H9 (cell line): ENCODE results near the gene NOXA1. TPM values are rescaled to one million over a fixed set of nuclear protein-coding genes. Genes with fewer than 3 reads are reported as not detected.

Experiments used
- DNase-seq: peaks from one replicate; pipeline ENCODE4 v3.0.0-alpha.2; 2017
- H2AFZ ChIP-seq: one replicate; pipeline ENCODE4 v1.6.1; 2013; ENCODE audit warnings: mild to moderate bottlenecking, low read length, control low read depth, moderate library complexity
- H2AK5ac ChIP-seq: 2 replicates; pipeline ENCODE4 v1.6.1; 2013; ENCODE audit warnings: low read length, control low read depth, mixed read lengths; ENCODE audit not compliant: insufficient read length
- H2BK120ac ChIP-seq: one replicate; pipeline ENCODE4 v1.6.1; 2013; ENCODE audit warnings: low read depth, mild to moderate bottlenecking, low read length, control low read depth, inconsistent platforms; ENCODE audit not compliant: poor library complexity, severe bottlenecking
- H2BK12ac ChIP-seq: 2 replicates; pipeline ENCODE4 v1.6.1; 2013; ENCODE audit warnings: low read length, control low read depth, mixed read lengths, low read depth; ENCODE audit not compliant: insufficient read length
- H2BK15ac ChIP-seq: 2 replicates; pipeline ENCODE4 v1.6.1; 2013; ENCODE audit warnings: low read depth, low read length, control low read depth
- H2BK20ac ChIP-seq: one replicate; pipeline ENCODE4 v1.6.1; 2013; ENCODE audit warnings: low read depth, mild to moderate bottlenecking, low read length, control low read depth, inconsistent platforms; ENCODE audit not compliant: poor library complexity, severe bottlenecking
- H2BK5ac ChIP-seq: 2 replicates; pipeline ENCODE4 v1.6.1; 2013; ENCODE audit warnings: low read length, control low read depth, mixed read lengths; ENCODE audit not compliant: insufficient read length
- H3K14ac ChIP-seq: 2 replicates; pipeline ENCODE4 v1.6.1; 2013; ENCODE audit warnings: low read length, control low read depth; ENCODE audit not compliant: insufficient read depth
- H3K18ac ChIP-seq: 2 replicates; pipeline ENCODE4 v1.6.1; 2013; ENCODE audit warnings: low read depth, mild to moderate bottlenecking, mixed read lengths, low read length, control low read depth; ENCODE audit not compliant: insufficient read length
- H3K23ac ChIP-seq: 2 replicates; pipeline ENCODE4 v1.6.1; 2013; ENCODE audit warnings: low read length, control low read depth, mixed read lengths, low read depth; ENCODE audit not compliant: insufficient read length
- H3K23me2 ChIP-seq: 2 replicates; pipeline ENCODE4 v1.6.1; 2013; ENCODE audit warnings: low read depth, mild to moderate bottlenecking, mixed read lengths, low read length, control low read depth; ENCODE audit not compliant: insufficient read length, poor library complexity, severe bottlenecking
- H3K27ac ChIP-seq: 2 replicates; pipeline ENCODE4 v1.5.1; 2013; ENCODE audit warnings: low read length, control low read depth, mixed read lengths, low read depth; ENCODE audit not compliant: insufficient read length
- H3K27me3 ChIP-seq: 2 replicates; pipeline ENCODE4 v1.6.1; 2013; ENCODE audit warnings: low read length, control low read depth, inconsistent platforms; ENCODE audit not compliant: insufficient read depth
- H3K4ac ChIP-seq: 2 replicates; pipeline ENCODE4 v1.6.1; 2013; ENCODE audit warnings: low read depth, mild to moderate bottlenecking, control low read depth, inconsistent platforms, low read length, moderate library complexity
- H3K4me1 ChIP-seq: 2 replicates; pipeline ENCODE4 v1.6.1; 2013; ENCODE audit warnings: low read length, control low read depth, inconsistent platforms; ENCODE audit not compliant: insufficient read depth
- H3K4me2 ChIP-seq: 2 replicates; pipeline ENCODE4 v1.6.1; 2013; ENCODE audit warnings: low read length, control low read depth, mixed read lengths; ENCODE audit not compliant: insufficient read length, insufficient read depth
- H3K56ac ChIP-seq: 2 replicates; pipeline ENCODE4 v1.6.1; 2013; ENCODE audit warnings: low read depth, mild to moderate bottlenecking, mixed read lengths, low read length, control low read depth; ENCODE audit not compliant: insufficient read length
- H3K79me1 ChIP-seq: 2 replicates; pipeline ENCODE4 v1.6.1; 2013; ENCODE audit warnings: low read depth, mild to moderate bottlenecking, moderate library complexity, low read length, control low read depth, inconsistent platforms; ENCODE audit not compliant: insufficient read depth, poor library complexity, severe bottlenecking
- H3K79me2 ChIP-seq: 2 replicates; pipeline ENCODE4 v1.6.1; 2013; ENCODE audit warnings: low read length, control low read depth, inconsistent platforms; ENCODE audit not compliant: insufficient read depth
- H3K9ac ChIP-seq: 2 replicates; pipeline ENCODE4 v1.6.1; 2013; ENCODE audit warnings: low read length, control low read depth, mixed read lengths; ENCODE audit not compliant: insufficient read length; ENCODE audit errors: extremely low read depth
- H3K9me3 ChIP-seq: one replicate; pipeline ENCODE4 v1.6.1; 2013; ENCODE audit warnings: low read depth, low read length, inconsistent platforms; ENCODE audit not compliant: control insufficient read depth
- H3T11ph ChIP-seq: one replicate; pipeline ENCODE4 v1.6.1; 2013; ENCODE audit warnings: mild to moderate bottlenecking, low read length, control low read depth, inconsistent platforms
- H4K20me1 ChIP-seq: one replicate; pipeline ENCODE4 v1.6.1; 2013; ENCODE audit not compliant: control insufficient read depth, insufficient read length, insufficient read depth
- H4K5ac ChIP-seq: 2 replicates; pipeline ENCODE4 v1.6.1; 2013; ENCODE audit warnings: low read depth, mild to moderate bottlenecking, mixed read lengths, low read length, control low read depth; ENCODE audit not compliant: insufficient read length
- H4K8ac ChIP-seq: replicated peaks from 2 replicates; pipeline ENCODE4 v1.6.1; 2013; ENCODE audit warnings: low read length, control low read depth, mixed read lengths, low read depth; ENCODE audit not compliant: insufficient read length
- H4K91ac ChIP-seq: 2 replicates; pipeline ENCODE4 v1.6.1; 2013; ENCODE audit warnings: low read depth, mild to moderate bottlenecking, moderate library complexity, mixed read lengths, low read length, control low read depth; ENCODE audit not compliant: insufficient read length
- H3K27ac Mint-ChIP-seq, 3 experiments: 2 replicates in 2 of 3; 3 replicates in 1 of 3; pipeline ENCODE4 v1.8.0; 2020 to 2021; ENCODE audit warnings: mixed read lengths in 3 of 3, mild to moderate bottlenecking in 1 of 3, moderate library complexity in 1 of 3
- H3K27me3 Mint-ChIP-seq: 2 replicates; pipeline ENCODE4 v1.8.0; 2021; ENCODE audit warnings: low read depth, mild to moderate bottlenecking, moderate library complexity, mixed read lengths
- H3K36me3 Mint-ChIP-seq, 3 experiments: 2 replicates in 2 of 3; 3 replicates in 1 of 3; pipeline ENCODE4 v1.8.0; 2020 to 2021; ENCODE audit warnings: low read depth in 3 of 3, mixed read lengths in 3 of 3; ENCODE audit not compliant: insufficient read depth in 1 of 3
- H3K4me1 Mint-ChIP-seq, 2 experiments: 2 replicates each; pipeline ENCODE4 v1.8.0; 2020; ENCODE audit warnings: mixed read lengths in 2 of 2
- H3K4me3 Mint-ChIP-seq, 2 experiments: 2 replicates in 1 of 2; 3 replicates in 1 of 2; pipeline ENCODE4 v1.8.0; 2020 to 2021; ENCODE audit warnings: mild to moderate bottlenecking in 2 of 2, mixed read lengths in 2 of 2, moderate library complexity in 1 of 2
- H3K9me3 Mint-ChIP-seq, 2 experiments: 2 replicates in 1 of 2; 3 replicates in 1 of 2; pipeline ENCODE4 v1.8.0; 2020; ENCODE audit warnings: mild to moderate bottlenecking in 2 of 2, mixed read lengths in 2 of 2, moderate library complexity in 1 of 2
- WGBS: extraction: QIAGEN DNeasy Blood & Tissue Kit; methylation state at CpG from one replicate; pipeline ENCODE4 v1.1.7; 2013; ENCODE audit warnings: missing lambda C conversion rate, low lambda C conversion rate, mixed read lengths; ENCODE audit not compliant: insufficient read length; ENCODE audit errors: extremely low coverage; 5-methylcytosine and 5-hydroxymethylcytosine counted together
- total RNA-seq: library from RNA; stranded (reverse); gene quantifications from 2 replicates; pipeline ENCODE4 v1.2.1, GENCODE V29; 2021
- TF ChIP-seq, protein P1 (sequence below): fragments of 200-600 bp; sonication (generic); conservative IDR thresholded peaks from 3 replicates; pipeline ENCODE4 v1.8.0; 2021; ENCODE audit warnings: antibody characterized with exemption, mild to moderate bottlenecking

NOXA1 gene
- total RNA-seq, 1 experiment from 2014 or later: 2.0 TPM

DNA sequence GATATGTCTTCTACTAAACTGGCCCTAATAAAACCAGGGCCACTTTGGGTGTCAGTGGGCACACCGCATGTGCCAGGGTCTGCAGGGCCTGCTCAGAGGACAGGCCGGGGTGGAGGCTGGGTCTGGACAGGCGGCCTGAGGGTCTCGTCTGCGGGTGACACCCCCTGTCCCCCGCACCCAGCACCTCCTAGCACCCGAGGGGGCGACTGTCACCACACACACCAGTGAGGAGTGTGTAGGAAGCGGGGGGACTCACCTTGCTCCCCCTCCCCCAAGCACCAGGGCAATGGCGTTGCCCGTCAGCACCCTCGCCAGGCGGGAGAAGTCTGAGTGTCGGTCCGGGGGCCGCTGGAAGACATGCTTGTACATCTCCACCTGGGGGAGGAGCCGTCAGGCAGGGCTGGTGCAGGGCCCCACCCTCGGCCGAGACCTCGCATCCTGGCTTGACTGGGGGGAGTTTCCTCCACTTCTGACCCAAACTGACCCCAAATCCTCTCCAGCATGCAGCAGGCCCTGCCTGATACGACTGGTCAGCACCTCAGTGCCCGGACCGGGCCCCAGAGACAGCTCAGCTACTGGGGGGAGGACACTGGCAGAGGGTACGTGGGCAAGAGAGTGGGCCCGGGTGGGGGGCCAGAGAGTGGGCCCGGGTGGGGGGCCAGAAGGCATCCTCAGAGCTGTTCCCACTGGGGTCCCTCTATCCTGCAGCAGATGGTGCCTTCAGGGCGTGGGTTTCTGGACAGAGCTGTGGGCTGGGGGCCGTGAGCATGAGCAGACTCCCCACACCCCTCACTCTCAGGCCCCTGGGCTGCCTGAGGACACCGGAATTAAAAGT lies 54.8 kb downstream of the NOXA1 start:
- TF ChIP-seq, protein P1, sequence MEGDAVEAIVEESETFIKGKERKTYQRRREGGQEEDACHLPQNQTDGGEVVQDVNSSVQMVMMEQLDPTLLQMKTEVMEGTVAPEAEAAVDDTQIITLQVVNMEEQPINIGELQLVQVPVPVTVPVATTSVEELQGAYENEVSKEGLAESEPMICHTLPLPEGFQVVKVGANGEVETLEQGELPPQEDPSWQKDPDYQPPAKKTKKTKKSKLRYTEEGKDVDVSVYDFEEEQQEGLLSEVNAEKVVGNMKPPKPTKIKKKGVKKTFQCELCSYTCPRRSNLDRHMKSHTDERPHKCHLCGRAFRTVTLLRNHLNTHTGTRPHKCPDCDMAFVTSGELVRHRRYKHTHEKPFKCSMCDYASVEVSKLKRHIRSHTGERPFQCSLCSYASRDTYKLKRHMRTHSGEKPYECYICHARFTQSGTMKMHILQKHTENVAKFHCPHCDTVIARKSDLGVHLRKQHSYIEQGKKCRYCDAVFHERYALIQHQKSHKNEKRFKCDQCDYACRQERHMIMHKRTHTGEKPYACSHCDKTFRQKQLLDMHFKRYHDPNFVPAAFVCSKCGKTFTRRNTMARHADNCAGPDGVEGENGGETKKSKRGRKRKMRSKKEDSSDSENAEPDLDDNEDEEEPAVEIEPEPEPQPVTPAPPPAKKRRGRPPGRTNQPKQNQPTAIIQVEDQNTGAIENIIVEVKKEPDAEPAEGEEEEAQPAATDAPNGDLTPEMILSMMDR: no peak
- peaks cover 19% of the 10 kb centered on the region for H3K27me3 Mint-ChIP-seq
- no CpG with 5 or more reads among the region's 29 CpGs for WGBS

More for the DNA sequence above, 54.8 kb downstream of the NOXA1 start:
- Mint-ChIP-seq H3K4me3 (no peak overlapping the region), H3K9me3 (peaks cover 24 to 25% of the 10 kb centered on the region in 2 experiments), H3K36me3 (peaks cover 0 to 12% (median 6%) of the 10 kb centered on the region in 3 experiments; a peak in 4 of 7 replicates), H3K27ac (no peak overlapping the region), H3K4me1 (peaks cover 4 to 5% of the 10 kb centered on the region in 2 experiments; a peak in 3 of 4 replicates)
- no peak overlapping the region for H3K18ac ChIP-seq
- H2BK5ac ChIP-seq: no peak overlapping the region
- no peak overlapping the region for H2BK15ac ChIP-seq
- no peak overlapping the region for H3K4me2 ChIP-seq
- H3K27ac ChIP-seq: no peak overlapping the region
- H3K9ac ChIP-seq: no peak overlapping the region
- no peak overlapping the region for H2BK20ac ChIP-seq
- no peaks in the 10 kb centered on the region for H3K79me1 ChIP-seq
- no peaks in the 10 kb centered on the region for H3K27me3 ChIP-seq
- no peak overlapping the region for H3T11ph ChIP-seq
- no peak overlapping the region for H2AFZ ChIP-seq
- no peak overlapping the region for H2AK5ac ChIP-seq
- H4K5ac ChIP-seq: no peak overlapping the region
- DNase-seq: no peak
- no peaks in the 10 kb centered on the region for H3K23me2 ChIP-seq
- no peak overlapping the region for H3K56ac ChIP-seq
- H3K9me3 ChIP-seq: peaks cover 3% of the 10 kb centered on the region
- no peak overlapping the region for H2BK120ac ChIP-seq
- no peaks in the 10 kb centered on the region for H3K4me1 ChIP-seq
- H3K79me2 ChIP-seq: no peaks in the 10 kb centered on the region
- no peak overlapping the region for H3K23ac ChIP-seq
- no peaks in the 10 kb centered on the region for H4K20me1 ChIP-seq
- no peak overlapping the region for H3K4ac ChIP-seq
- no peak overlapping the region for H2BK12ac ChIP-seq
- no peak overlapping the region for H4K8ac ChIP-seq
- no peak overlapping the region for H3K14ac ChIP-seq
- no peak overlapping the region for H4K91ac ChIP-seq
